Purkinje cell (primary cell): Measurements from ENCODE around the gene CASP12. TPM values are rescaled to one million over a fixed set of nuclear protein-coding genes. Genes with fewer than 3 reads are reported as not detected.

Experiments
- polyA plus RNA-seq: library from polyadenylated mRNA; unstranded; fragments of >200 nt; fragmentation: Nextera tagmentation; gene quantifications from 2 replicates; pipeline ENCODE4 v1.2.1, GENCODE V29; 2014

Gene CASP12
- polyA plus RNA-seq: not detected in 2 replicates

GRCh38 chr11:104897891-104898684, at the start of gene CASP12:
Gene CASP12, minus strand, starts transcription at chr11:104898460.

Other genes starting within 250 kb of the CASP12 start
- 1.3 and 4.1 TPM in 2 replicates for gene CASP4, start 70.1 kb upstream of the CASP12 start, polyA plus RNA-seq
- gene CASP5, start 124.7 kb upstream of the CASP12 start, polyA plus RNA-seq: not detected in 2 replicates
- 0.57 TPM in 1 of 2 replicates, not detected in the other for gene CASP1, start 136.7 kb upstream of the CASP12 start, polyA plus RNA-seq
- 9.0 and 10.8 TPM in 2 replicates for gene CARD16, start 146.9 kb upstream of the CASP12 start, polyA plus RNA-seq
- gene CARD18, start 241.3 kb upstream of the CASP12 start, polyA plus RNA-seq: 0.46 TPM in 1 of 2 replicates, not detected in the other